ENCODE measurements around the gene SLC38A6. TPM values are rescaled to one million over a fixed set of nuclear protein-coding genes. Genes with fewer than 3 reads are reported as not detected.

The SLC38A6 gene
- total and polyA plus RNA-seq, 10 of the 15 experiments (the other 5 are each of a cell fraction or from before 2014, with no cell fraction given): 2.0 to 7.0 (median 3.7) TPM

DNA sequence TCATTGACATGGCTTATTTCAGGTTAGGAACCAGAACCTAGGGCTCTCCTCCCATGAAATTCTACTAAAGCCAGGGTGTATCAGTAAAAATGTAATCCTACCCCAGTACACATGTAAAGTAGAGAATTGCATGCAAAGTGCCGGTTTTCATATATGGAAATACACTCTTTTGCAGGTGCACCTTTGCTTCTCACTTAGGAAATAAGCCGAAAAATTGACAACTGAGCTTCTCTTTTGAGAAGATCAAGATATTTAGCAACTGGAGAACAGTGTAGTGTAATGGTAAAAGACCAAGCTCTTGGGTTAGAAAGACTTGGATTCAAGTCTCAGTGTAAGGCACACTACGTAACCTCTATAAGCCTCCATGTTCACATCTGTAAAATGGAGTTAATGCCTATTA lies 82.4 kb downstream of the SLC38A6 start (continued):
- no peak for TF ChIP-seq NFYA (IDR thresholded peaks at IDR 0.05; ENCODE audit: borderline replicate concordance, low read depth, low read length)
- TF ChIP-seq ZNF274 (IDR thresholded peaks at IDR 0.05; ENCODE audit: insufficient read depth, insufficient read length): no peak

DNA sequence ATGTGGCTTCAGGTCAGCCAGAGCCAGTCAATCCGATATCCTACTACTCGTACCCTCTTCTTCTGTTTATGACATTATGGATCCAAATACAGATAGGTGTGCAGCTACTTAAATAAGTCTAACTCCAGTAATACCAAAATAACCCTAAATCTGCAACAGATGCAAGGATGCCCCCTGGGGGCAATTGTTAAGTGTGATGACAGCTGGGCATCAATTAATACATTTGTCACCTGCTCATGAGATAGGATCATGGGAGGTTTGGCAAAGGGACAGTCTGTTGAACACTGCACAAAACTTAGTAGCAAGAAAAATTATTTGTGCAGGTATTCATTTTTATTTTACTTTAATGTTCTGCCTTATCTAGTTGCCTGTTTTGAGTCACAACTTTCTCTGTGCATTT lies 83.2 kb downstream of the SLC38A6 start:
- Histone ChIP-seq H3K27me3 (replicated peaks in 1 of 2; ENCODE audit: control insufficient read depth in 2 of 2, insufficient read depth in 2 of 2, low read length in 1 of 2) (no peaks in the 10 kb centered on the region), H3K4me1 (ENCODE audit: control insufficient read depth, insufficient read depth, low read length) (no peaks in the 10 kb centered on the region), H3K4me3 (no peak overlapping the region), H3K9ac (ENCODE audit: control insufficient read depth, insufficient read depth, low read length) (no peak overlapping the region), H3K4me2 (ENCODE audit: control insufficient read depth, insufficient read depth) (no peak overlapping the region), H4K20me1 (ENCODE audit: control insufficient read depth, insufficient read depth) (no peaks in the 10 kb centered on the region), H3K36me3 (ENCODE audit: control insufficient read depth in 2 of 2, insufficient read depth in 2 of 2, low read length in 1 of 2) (no peaks in the 10 kb centered on the region), H3K27ac (ENCODE audit: control insufficient read depth, insufficient read depth) (no peak overlapping the region), H3K9me3 (replicated peaks; ENCODE audit: control insufficient read depth, insufficient read depth, low read length) (no peaks in the 10 kb centered on the region), H2AFZ (ENCODE audit: control insufficient read depth, low read depth, low read length) (no peak overlapping the region), H3K79me2 (ENCODE audit: control insufficient read depth, insufficient read depth, low read length) (no peaks in the 10 kb centered on the region)
- 0 out of 2 replicates have a peak, but pooled peaks have one; percentile 14 for TF ChIP-seq RAD21 (IDR thresholded peaks at IDR 0.05; ENCODE audit: insufficient read depth, low read depth, low read length)
- no peak for TF ChIP-seq PAX5 (IDR thresholded peaks at IDR 0.05; ENCODE audit: borderline replicate concordance, low read depth, low read length)
- ATAC-seq (no peak), FAIRE-seq (peak; percentile 7), DNase-seq (ENCODE audit: low read depth, low spot score) (no peak)
- ChIA-PET SMC1A (ENCODE audit: uncharacterized antibody, unreplicated experiment) (interaction anchor here (1.0 to 1.5 kb wide), 2 partner anchors 30 to 405 kb away, joined by 3 to 4 read pairs; no protein-coding TSS in a partner anchor), RAD21 (ENCODE audit: unreplicated experiment) (interaction anchor here (0.9 kb wide), 1 partner anchor 440 kb away, joined by 3 read pairs; no protein-coding TSS in a partner anchor), POLR2A (no interaction called here), CTCF (interaction anchor here (2.0 kb wide), 1 partner anchor 439 kb away, joined by 7 read pairs; no protein-coding TSS in a partner anchor)
- intact Hi-C loops (cut with micrococcal nuclease; ENCODE audit: unreplicated experiment) (no loop called here), in situ Hi-C loops (cut with MboI) (no loop called here)
- BruUV-seq (replicated peaks): no TSS peak
- WGBS (ENCODE audit: insufficient coverage, insufficient replicate concordance, low lambda C conversion rate, missing lambda C conversion rate): 94% methylated on average over 2 of the region's 2 CpGs

DNA sequence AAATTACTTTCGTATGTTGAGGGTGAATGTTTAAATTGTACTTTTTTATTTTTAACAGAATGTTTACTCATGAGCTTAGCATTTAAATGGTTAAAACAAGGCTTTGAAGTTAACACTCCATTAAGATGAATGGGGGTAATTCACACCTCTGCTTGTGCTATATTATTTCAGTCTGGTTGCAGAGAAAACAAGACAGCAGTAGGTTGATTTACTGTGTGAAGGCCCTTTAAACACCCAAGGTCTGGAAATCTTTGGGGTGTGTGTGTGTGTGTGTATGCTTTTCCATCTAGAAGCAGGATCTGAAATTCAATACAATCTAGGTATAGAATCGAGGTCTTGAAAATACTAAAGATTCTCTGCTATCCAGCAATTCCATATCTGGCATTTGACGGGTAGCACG lies 83.8 kb downstream of the SLC38A6 start:
- Histone ChIP-seq H3K27ac (ENCODE audit: control insufficient read depth, insufficient read depth) (no peak overlapping the region), H4K20me1 (ENCODE audit: control insufficient read depth, insufficient read depth) (no peaks in the 10 kb centered on the region), H3K4me2 (ENCODE audit: control insufficient read depth, insufficient read depth) (no peak overlapping the region), H2AFZ (ENCODE audit: control insufficient read depth, low read depth, low read length) (no peak overlapping the region), H3K27me3 (replicated peaks in 1 of 2; ENCODE audit: control insufficient read depth in 2 of 2, insufficient read depth in 2 of 2, low read length in 1 of 2) (no peaks in the 10 kb centered on the region), H3K9ac (ENCODE audit: control insufficient read depth, insufficient read depth, low read length) (no peak overlapping the region), H3K79me2 (ENCODE audit: control insufficient read depth, insufficient read depth, low read length) (no peaks in the 10 kb centered on the region), H3K9me3 (replicated peaks; ENCODE audit: control insufficient read depth, insufficient read depth, low read length) (no peaks in the 10 kb centered on the region), H3K36me3 (ENCODE audit: control insufficient read depth in 2 of 2, insufficient read depth in 2 of 2, low read length in 1 of 2) (no peaks in the 10 kb centered on the region), H3K4me3 (no peak overlapping the region), H3K4me1 (ENCODE audit: control insufficient read depth, insufficient read depth, low read length) (no peaks in the 10 kb centered on the region)
- intact Hi-C loops (cut with micrococcal nuclease; ENCODE audit: unreplicated experiment): no loop called here
- ChIA-PET CTCF (interaction anchor here (2.0 kb wide), 1 partner anchor 440 kb away, joined by 7 read pairs; no protein-coding TSS in a partner anchor), POLR2A (no interaction called here), RAD21 (ENCODE audit: unreplicated experiment) (no interaction called here), SMC1A (ENCODE audit: uncharacterized antibody, unreplicated experiment) (interaction anchor here (0.6 to 1.5 kb wide), 3 partner anchors 11 to 406 kb away, joined by 3 to 4 read pairs (median 3); no protein-coding TSS in a partner anchor)
- no peak for DNase-seq (ENCODE audit: low read depth, low spot score)
- BruUV-seq (replicated peaks): no TSS peak
- no peak for ATAC-seq
- FAIRE-seq: no peak
- in situ Hi-C loops (cut with MboI): no loop called here
- WGBS (ENCODE audit: insufficient coverage, insufficient replicate concordance, low lambda C conversion rate, missing lambda C conversion rate): 80% methylated on average over 4 of the region's 4 CpGs
- TF ChIP-seq ESRRA (IDR thresholded peaks at IDR 0.05; ENCODE audit: low read length) (no peak), POLR2A (IDR thresholded peaks at IDR 0.05; ENCODE audit: low read depth, low read length) (no peak), SIX5 (IDR thresholded peaks at IDR 0.05; ENCODE audit: low read depth, low read length, severe bottlenecking) (no peak)
- TF ChIP-seq, protein P1, sequence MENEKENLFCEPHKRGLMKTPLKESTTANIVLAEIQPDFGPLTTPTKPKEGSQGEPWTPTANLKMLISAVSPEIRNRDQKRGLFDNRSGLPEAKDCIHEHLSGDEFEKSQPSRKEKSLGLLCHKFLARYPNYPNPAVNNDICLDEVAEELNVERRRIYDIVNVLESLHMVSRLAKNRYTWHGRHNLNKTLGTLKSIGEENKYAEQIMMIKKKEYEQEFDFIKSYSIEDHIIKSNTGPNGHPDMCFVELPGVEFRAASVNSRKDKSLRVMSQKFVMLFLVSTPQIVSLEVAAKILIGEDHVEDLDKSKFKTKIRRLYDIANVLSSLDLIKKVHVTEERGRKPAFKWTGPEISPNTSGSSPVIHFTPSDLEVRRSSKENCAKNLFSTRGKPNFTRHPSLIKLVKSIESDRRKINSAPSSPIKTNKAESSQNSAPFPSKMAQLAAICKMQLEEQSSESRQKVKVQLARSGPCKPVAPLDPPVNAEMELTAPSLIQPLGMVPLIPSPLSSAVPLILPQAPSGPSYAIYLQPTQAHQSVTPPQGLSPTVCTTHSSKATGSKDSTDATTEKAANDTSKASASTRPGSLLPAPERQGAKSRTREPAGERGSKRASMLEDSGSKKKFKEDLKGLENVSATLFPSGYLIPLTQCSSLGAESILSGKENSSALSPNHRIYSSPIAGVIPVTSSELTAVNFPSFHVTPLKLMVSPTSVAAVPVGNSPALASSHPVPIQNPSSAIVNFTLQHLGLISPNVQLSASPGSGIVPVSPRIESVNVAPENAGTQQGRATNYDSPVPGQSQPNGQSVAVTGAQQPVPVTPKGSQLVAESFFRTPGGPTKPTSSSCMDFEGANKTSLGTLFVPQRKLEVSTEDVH (IDR thresholded peaks at IDR 0.05; ENCODE audit: low read depth, partially characterized antibody): no peak
- TF ChIP-seq, protein P2, sequence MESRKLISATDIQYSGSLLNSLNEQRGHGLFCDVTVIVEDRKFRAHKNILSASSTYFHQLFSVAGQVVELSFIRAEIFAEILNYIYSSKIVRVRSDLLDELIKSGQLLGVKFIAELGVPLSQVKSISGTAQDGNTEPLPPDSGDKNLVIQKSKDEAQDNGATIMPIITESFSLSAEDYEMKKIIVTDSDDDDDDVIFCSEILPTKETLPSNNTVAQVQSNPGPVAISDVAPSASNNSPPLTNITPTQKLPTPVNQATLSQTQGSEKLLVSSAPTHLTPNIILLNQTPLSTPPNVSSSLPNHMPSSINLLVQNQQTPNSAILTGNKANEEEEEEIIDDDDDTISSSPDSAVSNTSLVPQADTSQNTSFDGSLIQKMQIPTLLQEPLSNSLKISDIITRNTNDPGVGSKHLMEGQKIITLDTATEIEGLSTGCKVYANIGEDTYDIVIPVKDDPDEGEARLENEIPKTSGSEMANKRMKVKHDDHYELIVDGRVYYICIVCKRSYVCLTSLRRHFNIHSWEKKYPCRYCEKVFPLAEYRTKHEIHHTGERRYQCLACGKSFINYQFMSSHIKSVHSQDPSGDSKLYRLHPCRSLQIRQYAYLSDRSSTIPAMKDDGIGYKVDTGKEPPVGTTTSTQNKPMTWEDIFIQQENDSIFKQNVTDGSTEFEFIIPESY (IDR thresholded peaks at IDR 0.05): no peak
